ENCODE results near the gene STRIP2. TPM values are rescaled to one million over a fixed set of nuclear protein-coding genes. Genes with fewer than 3 reads are reported as not detected.
"Not testable (repeated sequence)": the region's sequence is repeated elsewhere in the genome, so short reads cannot be mapped to it uniquely, and the experiment has no call there.

STRIP2 gene
- total RNA-seq, 2 donors from 2014 or later: 0.28 to 2.4 TPM

- ATAC-seq (no peak), DNase-seq (no peak)
- intact Hi-C loops (cut with DNase I, micrococcal nuclease): no loop called here
Measured at GRCh38 chr7:129417073-129417472, 17.2 kb upstream of the STRIP2 start.

- ATAC-seq: no peak
- DNase-seq: no peak
- intact Hi-C loops (cut with DNase I, micrococcal nuclease): no loop called here
Measured at GRCh38 chr7:129421717-129422250, 12.4 kb upstream of the STRIP2 start.

DNA sequence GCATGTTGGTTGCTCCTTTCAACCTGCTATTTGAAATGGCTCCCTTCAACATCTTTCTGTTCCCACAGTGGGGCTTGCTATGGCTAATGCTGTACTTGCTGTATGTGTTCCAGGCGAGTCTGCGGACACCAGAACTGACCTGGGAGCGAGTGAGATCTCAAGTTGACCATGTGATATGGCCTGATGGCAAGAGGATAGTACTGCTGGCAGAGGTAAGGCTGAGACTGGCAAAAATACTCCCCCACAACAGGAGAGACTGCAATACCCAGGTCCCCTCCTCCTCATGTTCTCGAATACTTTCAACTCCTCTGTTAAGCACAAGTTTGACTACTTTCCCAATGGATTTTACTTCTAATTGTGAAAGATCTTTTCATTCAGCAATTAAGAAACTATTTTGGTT, 11.5 kb upstream of the STRIP2 start:
- DNase-seq (no peak), ATAC-seq (no peak)
- intact Hi-C loops (cut with DNase I, micrococcal nuclease): no loop called here

- ATAC-seq (no peak), DNase-seq (no peak)
- intact Hi-C loops (cut with DNase I, micrococcal nuclease): no loop called here
Measured at GRCh38 chr7:129423700-129424410, 10.4 kb upstream of the STRIP2 start.

DNA sequence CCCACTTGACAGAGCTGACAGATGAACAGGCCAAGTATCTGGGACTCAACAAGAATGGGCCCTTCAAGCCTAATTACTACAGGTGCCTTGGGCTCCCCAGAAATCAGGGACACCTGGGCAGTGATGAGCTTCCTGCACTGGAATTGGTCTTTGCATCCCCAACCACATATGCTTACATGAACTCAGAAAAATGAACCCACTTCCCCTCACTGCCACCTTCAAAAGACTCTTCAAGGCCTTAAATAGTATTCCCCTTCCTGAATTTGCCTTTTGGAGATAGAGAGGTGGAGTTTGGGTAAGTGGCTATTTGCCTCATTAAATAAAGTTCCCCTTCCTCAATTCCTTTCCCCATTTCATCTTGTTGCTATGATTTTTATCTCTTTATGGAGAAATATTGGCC, 7.8 kb upstream of the STRIP2 start:
- no peak for ATAC-seq
- intact Hi-C loops (cut with DNase I, micrococcal nuclease): no loop called here
- DNase-seq: no peak

DNA sequence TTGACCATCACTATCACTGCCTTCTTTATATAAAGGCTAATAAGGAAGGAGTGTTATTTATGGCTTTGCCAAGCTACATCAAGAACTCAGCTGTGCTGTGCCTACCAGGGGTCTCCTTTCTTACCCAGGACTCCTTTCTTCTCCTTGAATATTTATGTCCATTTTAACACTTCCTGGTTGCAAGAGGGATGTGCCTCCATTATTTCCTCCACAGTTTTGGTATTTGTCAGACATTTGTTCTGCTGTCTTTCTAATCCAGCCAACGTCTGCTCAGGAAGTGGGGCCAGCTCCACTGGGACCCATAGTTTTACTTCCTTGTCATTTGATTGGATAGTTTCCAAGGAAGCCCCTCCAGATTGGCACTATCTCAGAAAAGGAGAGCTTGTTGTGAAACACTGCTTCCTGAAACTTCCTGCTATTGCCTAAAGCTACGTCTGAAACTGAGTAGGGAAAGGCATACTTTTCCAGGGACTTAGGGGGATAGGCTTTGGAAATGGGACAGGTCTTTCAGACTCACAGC, 6.6 kb upstream of the STRIP2 start:
- intact Hi-C loops (cut with DNase I, micrococcal nuclease): no loop called here
- DNase-seq (no peak), ATAC-seq (no peak)

DNA sequence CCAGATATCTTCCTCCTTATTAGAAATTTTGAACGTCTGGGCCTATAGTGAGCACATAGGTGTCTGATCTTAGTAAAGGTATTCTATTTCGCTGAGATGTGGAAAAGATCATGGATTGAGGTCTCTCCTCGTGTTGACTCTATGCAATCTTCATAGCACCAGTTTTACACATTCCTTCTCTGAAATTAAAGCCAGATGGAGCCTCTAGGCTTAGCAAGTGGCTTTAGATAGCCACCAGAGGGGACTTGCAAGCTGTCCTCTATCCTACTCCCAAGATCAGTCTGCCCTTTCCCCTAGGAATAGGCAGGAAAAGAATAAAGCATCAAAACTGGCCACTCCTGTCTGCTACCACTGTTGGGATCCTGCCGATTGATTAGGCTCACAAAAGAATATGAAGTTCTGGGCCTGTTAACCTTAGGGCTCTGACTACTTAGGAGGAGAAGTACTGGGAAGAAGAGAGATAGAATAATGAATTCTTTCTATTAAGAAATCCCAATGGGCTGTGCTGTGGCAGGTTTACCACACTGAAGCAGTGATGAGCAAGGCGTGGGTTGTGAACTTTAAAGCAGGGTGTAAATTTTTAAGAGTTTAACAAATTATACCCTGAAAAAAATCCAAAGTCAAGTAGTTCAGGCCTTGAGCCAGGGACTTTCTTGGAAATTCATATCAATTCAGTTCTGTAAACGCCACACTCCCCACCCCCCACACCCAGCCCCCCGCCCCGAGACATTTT, 2.2 kb upstream of the STRIP2 start:
- ATAC-seq (no peak), DNase-seq (no peak)
- intact Hi-C loops (cut with DNase I, micrococcal nuclease): no loop called here

GRCh38 chr7:129434675-129435318, 565 bp downstream of the STRIP2 start:
- intact Hi-C loops (cut with DNase I, micrococcal nuclease): no loop called here
- DNase-seq: peak in 1 of 2 donors; percentile 11
- ATAC-seq: no peak

DNA sequence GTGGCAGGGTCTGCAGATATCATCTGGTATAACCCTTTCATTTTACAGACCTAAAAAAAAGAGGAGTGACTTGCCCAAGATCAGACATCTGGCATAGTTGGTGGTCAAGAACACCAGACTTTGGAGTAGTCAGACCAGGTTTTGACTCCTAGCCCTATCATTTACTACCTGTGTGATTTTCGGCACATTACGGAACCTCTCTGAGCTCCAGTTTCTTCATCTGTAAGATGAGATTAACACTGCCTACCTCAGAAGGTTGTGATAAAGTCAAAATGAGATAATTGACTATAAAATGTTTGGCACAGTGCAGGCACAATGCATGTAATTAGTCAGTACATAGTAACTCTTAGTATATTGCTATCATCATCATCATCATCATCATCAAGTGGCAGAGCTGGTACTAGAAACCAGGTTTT, 1.2 kb downstream of the STRIP2 start:
- ATAC-seq: no peak
- intact Hi-C loops (cut with DNase I, micrococcal nuclease): no loop called here
- no peak for DNase-seq

- ATAC-seq (no peak), DNase-seq (no peak)
- intact Hi-C loops (cut with DNase I, micrococcal nuclease): no loop called here
Measured at GRCh38 chr7:129436335-129436923, 2.2 kb downstream of the STRIP2 start.

GRCh38 chr7:129437190-129437589, 3.0 kb downstream of the STRIP2 start:
- ATAC-seq: no peak
- intact Hi-C loops (cut with DNase I, micrococcal nuclease): no loop called here
- DNase-seq: no peak

- no peak for DNase-seq
- no peak for ATAC-seq
- intact Hi-C loops (cut with DNase I, micrococcal nuclease): no loop called here
Measured at GRCh38 chr7:129438281-129438838, 4.1 kb downstream of the STRIP2 start.

GRCh38 chr7:129438839-129439651, 4.8 kb downstream of the STRIP2 start:
- DNase-seq: no peak
- no peak for ATAC-seq
- intact Hi-C loops (cut with DNase I, micrococcal nuclease): no loop called here

- DNase-seq (no peak), ATAC-seq (no peak)
- intact Hi-C loops (cut with DNase I, micrococcal nuclease): no loop called here
Measured at GRCh38 chr7:129439963-129440625, 5.9 kb downstream of the STRIP2 start.

DNA sequence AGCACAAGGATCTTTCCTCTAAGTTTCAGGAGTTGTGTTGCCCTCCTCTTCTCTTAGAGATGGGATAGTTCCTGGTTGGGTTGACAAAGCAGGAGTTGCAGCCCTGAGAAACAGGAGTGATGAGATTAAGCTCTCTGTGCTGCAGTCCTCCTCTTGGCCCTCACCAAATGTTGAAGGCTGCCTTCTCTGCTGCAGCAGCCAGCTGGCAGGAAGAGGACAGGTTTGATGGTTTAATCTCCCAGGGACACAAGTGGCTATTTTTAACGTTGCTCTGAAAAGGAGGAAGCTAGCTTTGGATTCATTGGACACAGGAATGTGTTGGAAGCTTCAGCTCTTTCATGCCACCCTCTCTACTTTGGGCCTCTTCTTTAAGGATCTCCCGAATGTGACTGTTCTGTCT, 9.4 kb downstream of the STRIP2 start:
- no peak for ATAC-seq
- intact Hi-C loops (cut with DNase I, micrococcal nuclease): no loop called here

GRCh38 chr7:129444776-129445175, 10.5 kb downstream of the STRIP2 start:
- intact Hi-C loops (cut with DNase I, micrococcal nuclease); ATAC-seq; DNase-seq: not testable (repeated sequence)

More for the DNA sequence above, 9.4 kb downstream of the STRIP2 start:
- DNase-seq: no peak

DNA sequence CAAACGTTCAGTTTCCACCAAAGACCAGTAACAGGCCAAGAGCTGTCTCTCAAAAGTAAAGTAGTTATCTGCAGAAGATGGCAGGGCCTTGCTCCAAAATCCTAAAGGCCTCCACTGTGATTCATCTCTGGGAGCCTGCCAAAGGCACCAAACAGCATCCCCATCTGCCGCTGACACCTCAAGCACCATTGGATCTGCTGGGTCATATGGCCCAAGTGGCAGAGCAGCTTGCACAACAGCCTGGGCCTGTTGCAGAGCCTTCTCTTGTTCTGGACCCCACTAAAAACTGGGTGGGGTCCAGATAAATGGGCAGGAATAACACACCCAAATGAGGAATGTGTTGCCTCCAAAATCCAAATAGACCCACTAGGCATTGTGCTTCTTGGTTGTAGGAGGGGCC, 12.7 kb downstream of the STRIP2 start:
- DNase-seq; ATAC-seq; intact Hi-C loops (cut with DNase I, micrococcal nuclease): not testable (repeated sequence)

Data from left colon (tissue), 2 donors.